Measurements from ENCODE around the gene DSCAM.

The DSCAM gene

GRCh38 chr21:40379881-40380810, 466.8 kb downstream of the DSCAM start:
- H3K4me3 ChIP-seq (replicated peaks; ENCODE audit: low read depth, low read length) = no peak overlapping the region
- TF ChIP-seq CTCF (IDR thresholded peaks at IDR 0.05; ENCODE audit: low read depth, low read length, missing control alignments) = no peak
- no peak for DNase-seq (ENCODE audit: extremely low read depth, low read depth)

- DNase-seq (ENCODE audit: extremely low read depth, low read depth) = no peak
- TF ChIP-seq CTCF (IDR thresholded peaks at IDR 0.05; ENCODE audit: low read depth, low read length, missing control alignments) = no peak
- no peak overlapping the region for H3K4me3 ChIP-seq (replicated peaks; ENCODE audit: low read depth, low read length)
These were observed 469.8 kb downstream of the DSCAM start for GRCh38 chr21:40377135-40377534.

- no peak for TF ChIP-seq CTCF (IDR thresholded peaks at IDR 0.05; ENCODE audit: low read depth, low read length, missing control alignments)
- no peak overlapping the region for H3K4me3 ChIP-seq (replicated peaks; ENCODE audit: low read depth, low read length)
- no peak for DNase-seq (ENCODE audit: extremely low read depth, low read depth)
These were observed 473.2 kb downstream of the DSCAM start for GRCh38 chr21:40373761-40374160.

DNA sequence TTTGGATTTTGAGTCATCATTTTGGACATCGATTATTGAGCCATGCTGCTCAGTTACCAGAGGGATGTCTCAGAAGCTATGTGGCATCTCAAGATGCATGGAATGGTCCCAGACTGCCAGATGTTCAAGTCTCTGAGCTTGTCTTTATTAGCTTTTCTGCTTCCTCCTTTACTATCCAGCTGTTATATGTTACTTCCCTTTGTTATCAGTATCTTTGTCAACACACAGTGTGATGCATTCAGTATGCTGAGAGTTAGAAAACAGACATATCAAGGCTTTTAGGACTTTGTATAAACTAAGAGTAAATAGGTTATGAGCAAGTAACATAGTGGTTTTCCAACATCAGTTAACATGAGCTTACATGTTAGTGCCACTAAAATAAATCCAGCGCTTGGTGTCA, 474.5 kb downstream of the DSCAM start:
- no peak for TF ChIP-seq CTCF (IDR thresholded peaks at IDR 0.05; ENCODE audit: low read depth, low read length, missing control alignments)
- DNase-seq (ENCODE audit: extremely low read depth, low read depth) = no peak

GRCh38 chr21:40371329-40371728, 475.6 kb downstream of the DSCAM start:
- DNase-seq (ENCODE audit: extremely low read depth, low read depth) = no peak
- H3K4me3 ChIP-seq (replicated peaks; ENCODE audit: low read depth, low read length) = no peak overlapping the region
- no peak for TF ChIP-seq CTCF (IDR thresholded peaks at IDR 0.05; ENCODE audit: low read depth, low read length, missing control alignments)

More for the DNA sequence above, 474.5 kb downstream of the DSCAM start:
- H3K4me3 ChIP-seq (replicated peaks; ENCODE audit: low read depth, low read length) = no peak overlapping the region

DNA sequence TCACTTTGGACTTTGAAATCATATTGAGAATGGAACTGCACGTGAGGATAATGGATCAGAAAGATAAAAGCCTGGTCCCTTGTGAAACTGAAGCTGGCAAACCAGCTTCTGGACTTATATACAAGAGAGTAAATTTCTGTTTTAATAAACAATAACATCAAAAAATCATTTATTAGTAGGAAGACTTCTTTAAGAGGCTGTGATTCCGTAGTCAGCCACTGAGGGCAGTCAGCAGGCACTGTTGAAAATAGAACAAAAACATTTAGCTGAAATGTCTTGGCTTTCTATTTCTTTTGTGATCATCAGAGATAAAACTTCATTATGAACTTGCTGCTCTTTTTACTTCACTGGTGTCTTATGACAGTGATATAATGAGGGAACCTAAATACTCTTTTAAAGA, 490.3 kb downstream of the DSCAM start:
- no peak overlapping the region for H3K4me3 ChIP-seq (replicated peaks; ENCODE audit: low read depth, low read length)
- TF ChIP-seq CTCF (IDR thresholded peaks at IDR 0.05; ENCODE audit: low read depth, low read length, missing control alignments) = no peak
- no peak for DNase-seq (ENCODE audit: extremely low read depth, low read depth)
